ENCODE data around the gene CCND3.

GRCh38 chr6:41947581-41948220 is 6.1 kb upstream of the CCND3 start:
- TF ChIP-seq POLR2A (IDR thresholded peaks at IDR 0.05), result no peak
- no peak for TF ChIP-seq CTCF (IDR thresholded peaks at IDR 0.05)
